ENCODE measurements around the gene PMPCA.
A peak's percentile ranks its signal among the peaks of the same experiment; 100 is the strongest.

PMPCA gene

GRCh38 chr9:136410500-136411287, at the start of gene PMPCA, which contains the start of gene ENTR1:
Gene PMPCA (plus strand): TSS chr9:136410658. CDS start chr9:136410669, 11 bp downstream.
Gene ENTR1 (minus strand): TSS chr9:136410614. CDS start chr9:136410397, 217 bp downstream.
- TF ChIP-seq CTCF (IDR thresholded peaks at IDR 0.05; ENCODE audit: insufficient read depth, low read depth, low read length, missing control alignments): no peak
- H3K4me3 ChIP-seq (ENCODE audit: low read depth, low read length): peak within 1 kb of the TSS; percentile 78
- peak; percentile 94 for DNase-seq (ENCODE audit: low read depth)

GRCh38 chr9:136361047-136361753, 49.3 kb upstream of the PMPCA start:
- TF ChIP-seq CTCF (IDR thresholded peaks at IDR 0.05; ENCODE audit: insufficient read depth, low read depth, low read length, missing control alignments): no peak
- no peak for DNase-seq (ENCODE audit: low read depth)
- H3K4me3 ChIP-seq (ENCODE audit: low read depth, low read length): no peak overlapping the region

GRCh38 chr9:136361754-136362449, 48.6 kb upstream of the PMPCA start:
- H3K4me3 ChIP-seq (ENCODE audit: low read depth, low read length): no peak overlapping the region
- no peak for TF ChIP-seq CTCF (IDR thresholded peaks at IDR 0.05; ENCODE audit: insufficient read depth, low read depth, low read length, missing control alignments)
- DNase-seq (ENCODE audit: low read depth): no peak

GRCh38 chr9:136362450-136362784, 48.0 kb upstream of the PMPCA start:
- no peak for DNase-seq (ENCODE audit: low read depth)
- no peak overlapping the region for H3K4me3 ChIP-seq (ENCODE audit: low read depth, low read length)
- TF ChIP-seq CTCF (IDR thresholded peaks at IDR 0.05; ENCODE audit: insufficient read depth, low read depth, low read length, missing control alignments): no peak

- peak; percentile 94 for TF ChIP-seq CTCF (IDR thresholded peaks at IDR 0.05; ENCODE audit: insufficient read depth, low read depth, low read length, missing control alignments)
- H3K4me3 ChIP-seq (ENCODE audit: low read depth, low read length): peak within 1 kb of the TSS; percentile 75
- DNase-seq (ENCODE audit: low read depth): peak; percentile 96
Measured at GRCh38 chr9:136363106-136363948, 47.1 kb upstream of the PMPCA start, which contains the start of gene DNLZ. Gene DNLZ (minus strand): TSS chr9:136363744. CDS start chr9:136363714, 30 bp downstream.
